Mesenteric fat pad (tissue), 1 donor: ENCODE measurements around the gene NOSIP. TPM values are rescaled to one million over a fixed set of nuclear protein-coding genes. Genes with fewer than 3 reads are reported as not detected.

Source experiments
- DNase-seq: peaks from one replicate; pipeline ENCODE4 v3.0.0-alpha.2; 2020; ENCODE audit warnings: low spot score
- total RNA-seq: library from RNA; stranded (reverse); fragmentation: NEBNext Ultra II Directional; extraction: Animal tissue kit (Norgen Biotek cat#: 25700); gene quantifications from one replicate; pipeline ENCODE4 v1.2.1, GENCODE V29; 2021
- donor health status: DM: yes; HTN: yes; CAD: no.

The NOSIP gene
- total RNA-seq, 1 donor from 2014 or later = 46.0 TPM

- no peak for DNase-seq
Observed at GRCh38 chr19:49573009-49573408, 7.3 kb downstream of the NOSIP start.

GRCh38 chr19:49570997-49571676 lies 9.2 kb downstream of the NOSIP start:
- no peak for DNase-seq

- no peak for DNase-seq
Observed at GRCh38 chr19:49570138-49570856, 10.1 kb downstream of the NOSIP start.

GRCh38 chr19:49567861-49568441 lies 12.4 kb downstream of the NOSIP start:
- no peak for DNase-seq

- DNase-seq = no peak
Observed at GRCh38 chr19:49566302-49566701, 14.1 kb downstream of the NOSIP start.

- no peak for DNase-seq
Observed at GRCh38 chr19:49565261-49565660, 15.1 kb downstream of the NOSIP start.

GRCh38 chr19:49564616-49565045 lies 15.7 kb downstream of the NOSIP start:
- no peak for DNase-seq

- DNase-seq = no peak
Observed at GRCh38 chr19:49560358-49560900, 19.9 kb downstream of the NOSIP start.

- no peak for DNase-seq
Observed at GRCh38 chr19:49559928-49560327, 20.4 kb downstream of the NOSIP start.

- no peak for DNase-seq
Observed at GRCh38 chr19:49559443-49559842, 20.9 kb downstream of the NOSIP start.

GRCh38 chr19:49558591-49558990 lies 21.8 kb downstream of the NOSIP start:
- DNase-seq = no peak

- no peak for DNase-seq
Observed at GRCh38 chr19:49557641-49558325, 22.6 kb downstream of the NOSIP start.

- DNase-seq = no peak
Observed at GRCh38 chr19:49556412-49557398, 23.7 kb downstream of the NOSIP start.

- no peak for DNase-seq
Observed at GRCh38 chr19:49555600-49556411, 24.6 kb downstream of the NOSIP start.

GRCh38 chr19:49554701-49555181 lies 25.6 kb downstream of the NOSIP start:
- DNase-seq = no peak

- DNase-seq = no peak
Observed at GRCh38 chr19:49553451-49554271, 26.7 kb downstream of the NOSIP start.

- no peak for DNase-seq
Observed at GRCh38 chr19:49552749-49553148, 27.6 kb downstream of the NOSIP start.

- DNase-seq = no peak
Observed at GRCh38 chr19:49551531-49551930, 28.8 kb downstream of the NOSIP start.
